ENCODE results near the gene ST6GAL1.

Gene ST6GAL1

GRCh38 chr3:187085021-187085666 is 154.8 kb downstream of the ST6GAL1 start:
- DNase-seq: no peak

GRCh38 chr3:187085933-187086332 is 155.6 kb downstream of the ST6GAL1 start:
- no peak for DNase-seq

GRCh38 chr3:187086831-187087230 is 156.5 kb downstream of the ST6GAL1 start:
- no peak for DNase-seq

DNA sequence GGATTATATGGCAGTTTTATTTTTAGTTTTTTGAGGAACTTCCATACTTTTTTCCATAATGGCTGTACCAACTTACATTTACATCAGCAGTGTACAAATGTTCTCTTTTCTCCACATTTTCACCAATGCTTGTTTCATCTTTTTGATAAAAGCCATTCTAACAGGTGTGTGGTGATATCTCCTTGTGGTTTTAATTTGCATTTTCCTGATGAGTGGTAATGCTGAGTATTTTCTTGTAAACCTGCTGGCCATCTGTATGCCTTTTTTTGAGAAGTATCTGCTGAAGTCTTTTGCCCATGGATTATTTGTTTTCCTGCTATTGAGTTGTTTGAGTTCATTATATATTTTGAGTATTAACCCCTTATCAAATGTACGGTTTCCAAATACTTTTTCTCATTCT is 158.4 kb downstream of the ST6GAL1 start:
- DNase-seq: no peak

- DNase-seq: no peak
These were observed 163.0 kb downstream of the ST6GAL1 start for GRCh38 chr3:187093320-187093719.

DNA sequence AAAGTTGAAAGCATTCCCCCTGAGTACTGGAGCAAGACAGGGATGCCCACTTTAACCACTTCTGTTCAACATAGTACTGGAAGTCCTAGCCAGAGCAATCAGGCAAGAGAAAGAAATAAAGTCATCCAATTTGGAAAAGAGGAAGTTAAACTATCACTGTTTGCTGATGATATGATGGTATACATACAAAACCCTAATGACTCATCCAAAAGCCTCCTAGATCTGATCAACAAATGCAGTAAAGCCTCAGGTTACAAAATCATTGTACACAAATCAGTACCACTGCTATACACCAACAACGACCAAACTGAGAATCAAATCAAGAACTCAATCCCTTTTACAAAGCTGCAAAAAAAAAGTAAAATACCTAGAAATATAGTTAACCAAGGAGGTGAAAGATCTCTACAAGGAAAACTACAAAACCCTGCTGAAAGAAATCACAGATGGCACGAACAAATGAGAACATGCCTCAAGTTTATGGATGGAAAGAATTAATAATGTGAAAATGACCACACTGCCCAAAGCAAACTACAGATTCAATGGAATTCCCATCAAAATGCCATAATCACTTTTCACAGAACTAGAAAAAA is 168.7 kb downstream of the ST6GAL1 start:
- DNase-seq: no peak

GRCh38 chr3:187101184-187102072 is 171.1 kb downstream of the ST6GAL1 start:
- no peak for DNase-seq

GRCh38 chr3:187102073-187102634 is 171.8 kb downstream of the ST6GAL1 start:
- DNase-seq: no peak

GRCh38 chr3:187103251-187103650 is 172.9 kb downstream of the ST6GAL1 start:
- DNase-seq: no peak

DNA sequence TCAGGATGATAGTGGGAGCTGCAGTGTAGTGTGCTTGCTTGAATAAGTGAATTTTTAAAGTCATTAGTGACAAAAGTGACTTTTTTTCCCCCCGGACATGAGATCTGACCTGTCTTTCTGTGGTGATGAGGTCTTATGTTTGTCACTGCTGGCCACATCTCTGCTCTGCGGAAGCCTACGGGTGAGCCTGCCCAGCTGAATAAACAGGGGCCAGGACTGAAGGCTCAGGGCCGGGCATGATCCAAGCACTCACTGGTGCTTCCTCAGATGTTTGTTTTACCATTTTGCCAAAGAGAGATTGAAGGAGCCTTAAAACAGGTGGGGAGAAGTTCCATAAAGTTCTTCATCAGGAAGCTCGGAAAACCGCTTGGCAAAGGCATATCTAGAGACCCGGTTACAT is 174.0 kb downstream of the ST6GAL1 start:
- no peak for DNase-seq

GRCh38 chr3:187104933-187105332 is 174.6 kb downstream of the ST6GAL1 start:
- no peak for DNase-seq

GRCh38 chr3:187105700-187106099 is 175.4 kb downstream of the ST6GAL1 start:
- no peak for DNase-seq

DNA sequence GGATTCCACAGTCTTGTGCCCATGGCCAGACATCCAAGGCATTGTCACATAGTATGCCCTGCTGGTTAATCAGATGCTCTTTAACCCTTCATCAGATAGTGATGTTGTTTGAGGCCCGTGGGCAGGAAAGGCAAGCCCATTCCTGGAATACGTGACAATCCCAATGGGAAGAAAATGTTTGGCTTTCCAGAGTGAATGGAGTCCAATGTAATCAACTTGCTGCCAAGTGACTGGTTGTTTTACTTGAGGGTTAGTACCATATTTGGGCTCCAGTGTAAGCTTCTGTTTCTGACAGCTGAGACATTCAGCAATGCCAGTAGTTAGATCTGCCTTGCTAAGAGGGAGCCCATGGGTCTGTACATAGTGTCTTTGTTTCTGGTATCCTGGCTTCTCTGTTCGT is 177.7 kb downstream of the ST6GAL1 start:
- no peak for DNase-seq

- no peak for DNase-seq
These were observed 179.8 kb downstream of the ST6GAL1 start for GRCh38 chr3:187110156-187110555.

GRCh38 chr3:187112934-187113793 is 182.8 kb downstream of the ST6GAL1 start:
- DNase-seq: no peak

- DNase-seq: no peak
These were observed 184.2 kb downstream of the ST6GAL1 start for GRCh38 chr3:187114511-187114910.

DNA sequence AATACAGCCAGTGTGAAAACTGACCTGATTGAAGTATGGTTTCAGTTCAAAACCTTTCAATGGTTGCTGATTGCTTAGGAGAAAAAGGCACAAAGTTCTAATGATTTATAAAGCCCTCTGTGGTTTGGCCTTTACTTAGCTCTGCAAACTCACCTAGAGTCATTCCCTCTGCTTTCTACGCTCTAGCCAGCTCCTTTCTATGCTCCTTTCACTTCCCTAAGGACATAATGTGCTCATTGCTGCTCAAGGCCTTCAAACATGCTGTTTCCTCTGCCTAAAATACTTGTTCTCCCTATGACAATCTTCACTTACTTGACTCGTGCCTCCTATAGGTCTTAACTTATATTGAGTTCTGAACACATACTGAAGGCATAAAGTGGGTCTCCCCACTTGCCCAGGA is 190.0 kb downstream of the ST6GAL1 start:
- no peak for DNase-seq

DNA sequence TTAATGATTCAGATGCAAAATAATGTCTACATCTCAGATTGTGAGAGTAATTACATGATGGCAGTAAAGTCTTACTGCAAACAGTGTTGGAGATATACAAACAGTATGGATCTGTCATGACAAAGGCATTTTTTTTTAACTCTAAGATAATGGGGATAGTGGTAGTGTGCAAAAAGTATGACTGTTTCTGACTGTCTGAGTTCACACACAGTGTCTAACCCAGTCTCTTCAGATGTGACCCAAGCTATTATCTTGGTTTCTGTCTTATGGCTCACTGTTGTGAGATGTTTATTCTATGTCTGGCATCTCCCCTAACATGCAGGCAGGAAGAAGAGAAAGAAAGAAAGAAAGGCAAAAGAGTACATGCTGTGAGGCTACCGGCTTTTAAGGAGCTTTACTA is 191.9 kb downstream of the ST6GAL1 start:
- no peak for DNase-seq

GRCh38 chr3:187125319-187126031 is 195.1 kb downstream of the ST6GAL1 start:
- no peak for DNase-seq

All from NCI-H187 (cell line).